GM21737 (cell line): ENCODE results near the gene ZNF330.

Source experiments
- ATAC-seq: cut with Tn5 transposase; IDR thresholded peaks from one replicate; pipeline ENCODE4 v1.9.1; 2021; ENCODE audit warnings: mild to moderate bottlenecking, moderate library complexity; ENCODE audit not compliant: unreplicated experiment

Gene ZNF330

DNA sequence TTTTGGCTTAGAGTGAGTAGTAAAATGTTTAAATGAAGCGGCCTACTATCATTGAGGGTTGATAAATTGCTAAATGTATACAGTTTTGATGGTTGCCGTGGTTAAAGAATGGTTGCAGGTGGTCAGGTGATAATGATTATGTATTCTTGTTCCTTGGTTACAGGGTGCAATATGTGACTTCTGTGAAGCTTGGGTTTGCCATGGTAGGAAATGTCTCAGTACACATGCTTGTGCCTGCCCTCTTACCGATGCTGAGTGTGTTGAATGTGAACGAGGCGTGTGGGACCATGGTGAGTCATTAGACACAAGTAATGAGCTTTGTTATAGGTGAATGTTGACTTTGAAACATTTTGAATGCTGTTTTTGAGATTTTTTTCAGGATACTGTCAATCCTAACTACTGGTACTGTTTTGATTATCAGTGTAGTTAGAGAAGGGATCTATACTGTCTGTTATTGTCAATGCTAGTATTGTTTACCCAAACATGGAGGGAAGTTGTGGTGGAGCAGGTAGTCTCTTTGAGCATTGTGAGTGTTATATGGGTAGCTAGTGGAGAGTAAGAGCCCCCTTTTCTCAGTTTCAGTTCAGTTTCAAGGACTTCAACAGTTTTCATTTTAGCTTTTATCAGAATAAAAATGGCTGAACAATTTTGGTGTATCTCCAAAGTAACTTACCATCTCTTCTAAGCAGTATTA is 8.9 kb downstream of the ZNF330 start:
- peak; percentile 50 for ATAC-seq

DNA sequence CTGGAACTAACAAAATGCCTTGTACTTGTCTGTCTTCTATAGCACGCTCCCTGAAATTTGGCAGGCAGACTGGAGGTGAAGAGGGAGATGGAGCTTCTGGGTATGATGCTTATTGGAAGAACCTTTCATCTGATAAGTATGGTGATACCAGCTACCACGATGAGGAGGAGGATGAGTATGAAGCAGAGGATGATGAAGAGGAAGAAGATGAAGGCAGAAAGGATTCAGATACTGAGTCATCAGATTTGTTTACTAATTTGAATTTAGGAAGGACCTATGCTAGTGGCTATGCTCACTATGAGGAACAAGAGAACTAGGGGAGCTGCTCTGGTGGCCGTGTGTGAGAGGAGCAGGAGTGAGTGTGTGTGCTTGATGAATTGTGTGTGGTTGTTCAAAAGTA is 13.0 kb downstream of the ZNF330 start:
- ATAC-seq: no peak

DNA sequence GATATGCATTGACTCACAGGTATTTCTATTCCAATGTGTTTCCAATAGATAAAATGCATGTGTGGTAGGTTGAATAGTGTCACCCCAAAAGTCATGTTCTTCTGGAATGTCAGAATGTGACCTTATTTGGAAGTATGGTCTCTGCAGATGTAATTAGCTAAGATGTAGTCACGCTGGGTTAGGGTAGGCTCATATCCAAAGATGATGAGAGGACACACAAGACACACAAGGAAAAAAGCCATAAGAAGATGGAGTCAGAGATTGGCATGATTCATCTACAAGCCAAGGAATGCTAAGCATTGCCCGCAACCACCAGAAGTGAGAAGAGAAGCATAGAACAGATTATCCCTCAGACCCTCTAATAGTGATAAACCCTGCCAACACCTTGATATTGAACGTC is 17.5 kb downstream of the ZNF330 start:
- no peak for ATAC-seq

DNA sequence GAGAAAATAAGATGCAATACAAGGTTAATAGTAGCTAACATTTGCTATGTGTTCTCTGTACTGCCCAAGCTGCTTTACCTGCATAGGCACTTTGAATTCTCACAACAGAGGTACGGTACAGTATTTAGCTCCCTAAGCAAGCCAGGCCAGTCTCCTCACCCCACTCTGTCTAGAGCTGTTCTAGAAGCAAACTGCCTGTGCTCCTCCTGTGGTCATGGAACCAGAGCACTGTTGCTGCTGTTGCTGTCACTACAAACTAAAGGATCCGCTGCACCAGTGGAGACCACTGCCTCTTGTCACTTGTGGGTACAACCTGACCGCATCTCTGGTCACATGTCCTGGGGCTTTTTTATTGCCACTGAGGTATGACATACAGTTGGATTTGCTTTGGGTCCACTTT is 19.6 kb downstream of the ZNF330 start:
- no peak for ATAC-seq

DNA sequence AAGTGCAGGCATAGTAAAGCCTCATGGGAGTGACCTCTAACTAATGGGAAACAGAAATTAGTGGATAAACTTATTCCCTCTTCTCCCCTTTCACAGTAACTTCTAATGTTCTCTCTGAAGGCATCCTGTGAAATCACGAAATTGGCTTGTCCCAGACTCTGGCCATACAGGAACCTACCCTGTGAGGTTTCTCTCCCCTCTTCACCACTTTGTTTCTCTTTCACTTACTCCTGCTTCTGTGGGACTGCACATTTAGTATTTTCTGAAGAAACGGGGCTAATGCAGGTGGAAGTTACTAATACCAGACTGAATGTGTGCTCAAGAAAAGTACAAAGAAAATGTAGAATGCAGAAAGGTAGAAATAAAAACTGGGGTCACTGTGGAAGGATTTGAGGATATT is 20.0 kb downstream of the ZNF330 start:
- no peak for ATAC-seq

DNA sequence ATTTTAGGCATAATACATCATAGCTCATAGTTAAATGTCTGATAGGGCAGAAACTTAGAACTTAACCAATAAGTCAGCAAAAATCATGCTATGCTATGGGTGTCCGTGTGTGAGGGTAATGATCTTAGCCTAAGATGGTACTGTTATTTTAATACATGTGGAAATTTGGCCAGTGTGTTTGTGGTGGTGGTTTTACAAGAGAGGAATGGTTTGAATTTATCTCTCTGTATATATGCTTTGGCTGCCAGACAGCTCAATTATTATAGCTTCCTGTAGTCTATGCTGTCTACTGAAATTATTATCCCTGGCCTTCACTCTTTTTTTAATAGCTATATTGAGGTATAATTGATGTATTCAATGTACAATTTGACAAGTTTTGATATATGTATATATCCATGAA is 21.3 kb downstream of the ZNF330 start:
- no peak for ATAC-seq

DNA sequence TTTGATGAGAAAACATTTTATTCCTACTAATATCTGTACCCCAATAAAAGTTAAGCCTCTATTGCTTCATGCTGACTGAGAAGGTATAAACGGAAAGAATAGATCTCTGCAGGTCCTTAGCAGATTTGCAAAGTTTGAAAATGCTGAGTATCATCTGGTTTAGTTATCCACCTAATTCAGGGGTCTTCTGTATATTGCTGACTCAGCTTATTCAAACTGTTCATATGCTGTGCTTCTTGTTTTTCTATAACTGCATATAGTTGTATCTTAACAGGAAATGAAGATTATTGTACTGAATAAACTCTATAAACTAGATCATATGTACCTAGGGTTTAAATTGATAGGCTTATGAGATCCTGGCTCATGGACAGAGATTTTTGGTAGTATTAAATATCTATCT is 23.7 kb downstream of the ZNF330 start:
- no peak for ATAC-seq

DNA sequence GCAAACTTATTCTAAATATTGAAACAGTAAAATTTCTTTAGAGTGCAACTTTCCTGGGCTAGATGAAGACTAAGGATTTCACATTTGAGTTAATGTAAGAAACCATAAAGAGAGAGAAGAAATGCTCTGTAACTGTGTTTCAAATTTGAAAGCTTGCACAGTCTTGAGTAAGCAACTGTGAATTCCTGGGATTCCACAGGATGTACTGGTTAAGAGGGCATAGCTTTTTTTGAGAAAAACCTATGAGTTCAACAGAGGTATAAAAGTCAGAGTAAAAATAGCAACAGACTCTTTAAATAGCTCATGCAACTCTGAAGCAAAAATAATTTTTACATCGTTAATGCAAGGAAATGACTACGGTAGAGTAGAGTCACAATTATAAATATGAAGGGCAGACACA is 25.5 kb downstream of the ZNF330 start:
- ATAC-seq: no peak

DNA sequence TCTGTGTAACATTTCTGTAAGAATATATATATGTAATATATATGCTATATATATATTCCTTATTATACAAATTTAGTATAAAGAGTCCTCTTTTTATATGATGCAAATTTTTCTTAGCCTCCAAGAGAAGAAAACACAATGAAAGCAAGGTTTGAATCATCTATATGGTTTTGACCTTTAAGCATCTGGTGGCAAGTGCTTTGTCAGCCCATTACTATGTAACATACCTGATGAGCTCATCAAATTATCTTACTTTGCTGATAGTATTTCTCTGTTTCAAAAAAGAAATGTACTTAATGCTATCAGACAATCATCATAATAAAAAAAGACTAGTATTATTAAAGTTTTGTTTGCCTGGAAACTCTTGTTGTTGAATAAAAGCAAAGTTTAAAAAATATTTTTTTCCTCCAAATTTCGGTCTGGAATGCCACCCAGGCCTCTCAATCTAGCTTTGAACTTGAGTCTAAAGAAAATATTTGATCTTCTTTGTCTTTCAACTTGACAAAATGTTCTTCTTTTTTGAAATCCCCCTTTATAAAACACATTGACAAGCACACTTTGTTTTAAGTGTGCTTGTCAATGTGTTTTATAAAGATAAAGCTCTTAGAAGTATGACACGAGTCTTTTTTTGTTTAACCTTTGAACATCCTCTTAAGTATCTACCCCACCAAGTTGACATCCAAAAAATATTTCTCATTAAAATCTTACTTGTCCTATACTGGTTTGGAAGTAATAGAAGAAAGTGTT is 26.2 kb downstream of the ZNF330 start:
- ATAC-seq: no peak

DNA sequence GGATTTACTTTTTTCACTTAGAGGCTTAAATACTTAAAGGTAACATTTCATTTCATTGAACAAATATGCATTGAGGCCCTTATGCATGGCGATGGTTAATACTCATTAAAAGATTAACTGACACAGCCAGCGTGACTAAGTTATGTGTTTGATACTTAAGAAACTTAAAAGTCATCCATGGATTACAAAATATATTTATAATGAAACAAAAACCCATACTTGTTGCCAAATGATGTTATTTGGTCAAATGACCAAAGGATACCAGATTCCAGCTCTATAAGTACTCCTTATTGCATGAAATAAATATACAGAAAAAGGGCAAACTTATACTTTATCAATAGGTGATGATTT is 26.7 kb downstream of the ZNF330 start:
- ATAC-seq: no peak

DNA sequence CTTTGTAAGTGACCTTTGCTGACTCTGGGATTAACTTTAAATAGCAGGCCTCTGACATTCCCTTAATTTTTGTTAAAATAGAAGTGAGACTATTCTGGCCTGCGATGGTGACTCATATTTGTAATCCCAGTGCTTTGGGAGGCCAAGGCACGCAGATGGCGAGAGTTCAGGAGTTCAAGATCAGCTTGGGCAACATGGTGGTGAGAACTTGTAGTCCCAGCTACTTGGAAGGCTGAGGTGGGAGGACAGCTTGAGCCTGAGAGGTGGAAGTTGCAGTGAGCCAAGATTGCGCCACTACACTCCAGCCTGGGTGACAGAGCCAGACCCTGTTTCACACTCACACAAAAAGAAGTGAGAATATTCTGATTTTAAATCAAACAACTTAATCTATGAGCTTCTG is 27.3 kb downstream of the ZNF330 start:
- ATAC-seq: no peak

DNA sequence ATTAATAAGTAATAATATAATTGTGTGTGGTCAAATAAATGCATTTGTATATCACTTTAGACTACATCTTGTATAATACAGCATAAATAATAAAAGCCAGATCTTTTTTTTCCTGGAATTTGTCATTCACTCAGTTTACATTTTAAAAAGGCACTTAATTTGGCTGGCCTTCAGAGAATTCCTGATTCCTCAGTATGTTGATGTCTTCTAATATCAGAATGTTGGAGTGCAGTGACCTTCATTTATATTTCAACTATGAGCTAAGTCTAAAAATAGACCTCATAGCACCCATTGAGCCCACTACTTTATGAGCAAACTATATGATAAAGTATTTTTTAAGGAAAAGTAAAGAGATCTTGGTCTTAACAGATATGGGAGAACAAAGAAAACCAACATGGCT is 27.8 kb downstream of the ZNF330 start:
- no peak for ATAC-seq

DNA sequence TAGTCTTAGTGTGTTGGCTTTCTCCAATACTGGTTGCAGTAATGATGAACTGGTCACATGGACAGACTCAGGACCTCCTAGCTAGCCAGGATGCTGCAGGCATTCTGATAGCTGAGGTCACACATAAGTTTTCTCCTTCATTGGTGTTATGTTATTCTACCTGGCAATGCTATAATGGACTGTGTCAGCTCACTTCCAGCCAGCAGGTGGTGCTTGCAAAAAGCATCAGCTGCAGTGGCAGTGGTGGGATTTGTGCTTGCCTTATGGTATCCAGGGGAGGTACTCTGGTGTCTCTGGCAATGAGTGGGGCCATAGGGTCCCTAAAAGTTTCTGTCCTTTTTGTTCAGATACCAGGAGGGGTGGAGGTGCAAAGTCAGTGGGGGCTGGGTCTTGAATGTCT is 33.6 kb downstream of the ZNF330 start:
- ATAC-seq: no peak

DNA sequence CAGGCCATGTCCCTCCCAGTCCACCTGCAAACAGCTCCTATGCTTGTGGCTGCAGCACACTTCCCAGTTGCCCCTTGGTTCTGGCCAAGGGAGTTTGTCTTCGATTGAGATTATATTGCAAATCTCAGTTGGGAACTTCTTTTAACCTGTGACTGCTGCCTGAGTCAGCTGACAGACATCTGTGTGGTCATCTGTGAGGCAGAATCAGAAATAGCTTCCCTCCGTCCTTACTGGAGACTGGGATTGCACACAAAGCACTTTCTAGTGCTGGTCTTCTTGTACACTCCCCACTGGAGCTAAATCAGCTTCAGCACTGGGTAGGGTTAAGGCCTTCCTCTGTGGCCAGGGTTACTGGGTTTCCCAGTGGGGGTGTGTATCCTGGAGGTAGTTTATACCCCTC is 34.3 kb downstream of the ZNF330 start:
- no peak for ATAC-seq

DNA sequence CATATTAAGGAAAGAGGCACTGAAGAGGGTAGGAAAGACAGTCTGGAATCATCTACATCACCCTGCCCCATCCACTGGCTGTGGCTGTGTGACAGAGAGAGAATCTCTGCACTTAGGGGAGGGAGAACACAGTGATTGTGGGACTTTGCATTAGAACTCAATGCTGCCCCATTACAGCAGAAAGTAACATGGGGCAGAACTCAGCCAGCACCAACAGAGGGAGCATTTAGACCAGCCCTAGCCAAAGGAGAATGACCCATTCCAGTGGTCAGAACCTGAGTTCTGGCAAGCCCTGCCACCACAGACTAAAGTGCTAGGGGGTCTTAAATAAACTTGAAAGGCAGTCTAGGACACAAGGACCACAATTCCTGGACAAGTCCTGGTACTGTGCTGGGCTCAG is 37.9 kb downstream of the ZNF330 start:
- ATAC-seq: no peak

DNA sequence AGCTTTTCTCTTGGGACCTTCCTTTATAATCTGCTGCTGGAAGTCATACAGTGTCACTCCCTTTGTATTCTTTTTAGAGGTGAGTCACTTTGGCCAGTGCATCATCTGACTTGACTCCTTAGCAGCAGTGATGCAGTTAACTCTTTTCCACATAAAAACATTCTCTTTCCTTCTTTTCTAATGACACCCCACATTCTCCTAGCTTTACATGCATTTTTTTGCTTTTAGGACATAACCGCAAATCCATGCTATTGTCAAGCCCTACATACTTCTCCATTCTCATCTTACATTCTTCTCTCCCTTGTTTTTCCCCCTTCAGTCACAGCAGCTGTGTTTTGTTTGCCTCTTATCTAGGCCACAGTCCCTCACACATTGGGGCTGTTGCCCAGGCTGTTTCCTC is 55.1 kb downstream of the ZNF330 start:
- no peak for ATAC-seq

DNA sequence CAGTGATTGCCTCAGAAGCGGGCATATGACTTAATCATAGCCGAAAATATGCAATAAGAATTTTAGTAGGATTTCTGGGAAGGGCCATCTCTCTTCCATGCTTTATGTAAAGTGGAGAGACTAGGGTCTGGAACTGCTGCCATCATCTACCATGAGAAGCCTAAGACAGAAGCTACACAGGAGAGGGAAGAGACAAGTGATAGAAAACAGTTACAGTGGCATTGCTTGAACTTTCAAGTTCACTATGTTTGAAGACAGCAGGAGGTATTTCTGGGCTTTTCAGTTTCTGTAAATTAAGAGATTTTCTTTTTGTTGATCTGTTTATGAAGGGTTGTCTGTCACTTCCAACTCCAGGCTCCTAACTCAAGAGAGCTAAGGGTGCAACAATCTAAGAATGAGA is 62.5 kb downstream of the ZNF330 start:
- no peak for ATAC-seq

DNA sequence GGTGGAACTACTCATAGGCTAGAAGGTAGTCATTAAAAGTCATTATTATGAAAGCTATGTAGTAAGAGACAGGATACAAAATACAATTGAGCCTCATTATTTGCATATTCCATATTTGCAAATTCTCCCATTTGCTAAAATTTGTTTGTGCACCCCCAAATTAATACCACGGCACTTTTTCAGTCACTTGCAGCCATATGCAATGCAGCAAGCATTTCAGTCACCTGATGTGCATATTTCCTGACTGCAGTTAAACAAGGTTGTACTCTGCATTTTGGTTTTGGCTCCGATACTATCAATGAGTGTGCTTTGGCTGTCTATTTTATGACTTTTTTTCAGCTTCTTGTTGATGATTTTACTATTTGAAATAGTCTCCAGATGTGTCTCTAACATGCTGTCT is 62.9 kb downstream of the ZNF330 start:
- ATAC-seq: no peak
